Stimulated activated CD8-positive, alpha-beta memory T cell treated with anti-CD3 and anti-CD28 coated beads, Interleukin-15, amount 100 ng/mL, for 48 hours (primary cell): ENCODE measurements around the gene VPS4A.
"Not testable (repeated sequence)": the region's sequence is repeated elsewhere in the genome, so short reads cannot be mapped to it uniquely, and the experiment has no call there.

Source experiments
- DNase-seq, 2 donors: peaks; one replicate each; pipeline ENCODE4 v3.0.0-alpha.2; 2020; ENCODE audit warnings: low read depth in 2 of 2

VPS4A gene

GRCh38 chr16:69310653-69311532, at the start of gene VPS4A:
Gene VPS4A (plus strand): TSS chr16:69311350. CDS start chr16:69311512, 162 bp downstream.
- DNase-seq: peak; percentile 95 to 96

GRCh38 chr16:69266334-69267063, 44.7 kb upstream of the VPS4A start:
- no peak for DNase-seq

DNA sequence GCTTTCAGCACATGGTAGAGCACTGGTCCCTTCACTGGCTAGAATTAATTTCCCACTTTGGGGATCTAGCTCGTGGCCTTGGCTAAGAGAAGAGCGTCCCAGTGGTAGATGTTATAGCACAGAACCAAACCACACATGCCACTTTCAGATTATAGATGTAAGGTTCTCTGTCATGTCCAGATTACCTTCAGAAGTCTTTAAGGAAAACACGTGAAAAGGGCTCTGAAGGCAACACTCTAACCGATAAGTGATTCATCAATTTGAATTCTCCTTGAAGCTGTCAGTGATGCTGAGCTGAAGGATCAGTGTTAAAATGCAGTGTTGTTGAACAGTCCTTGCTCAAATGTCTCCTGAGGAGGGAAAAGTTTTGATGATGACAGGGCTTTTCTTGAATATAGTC, 43.5 kb upstream of the VPS4A start:
- DNase-seq: no peak

GRCh38 chr16:69270395-69270794, 40.8 kb upstream of the VPS4A start:
- DNase-seq: no peak

DNA sequence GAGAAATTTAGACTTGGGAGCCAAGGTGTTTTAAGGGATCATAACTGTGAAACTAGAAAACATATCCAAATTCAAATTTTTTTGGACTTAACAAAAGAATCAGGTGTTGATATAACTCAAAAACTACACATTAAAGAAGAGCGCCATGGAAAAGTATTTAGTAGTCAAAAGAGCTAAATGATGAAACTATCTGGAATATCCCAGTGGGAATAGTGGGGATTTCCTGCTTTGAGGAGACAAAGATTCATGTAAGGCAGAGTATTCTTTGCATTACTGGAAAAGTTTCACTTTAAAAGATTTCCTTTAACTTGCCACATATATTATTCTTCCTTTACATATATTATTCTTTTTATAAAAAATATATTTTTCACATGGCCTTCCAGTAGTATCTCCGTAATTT, 40.3 kb upstream of the VPS4A start:
- no peak for DNase-seq

GRCh38 chr16:69273009-69273408, 38.1 kb upstream of the VPS4A start:
- DNase-seq: no peak

DNA sequence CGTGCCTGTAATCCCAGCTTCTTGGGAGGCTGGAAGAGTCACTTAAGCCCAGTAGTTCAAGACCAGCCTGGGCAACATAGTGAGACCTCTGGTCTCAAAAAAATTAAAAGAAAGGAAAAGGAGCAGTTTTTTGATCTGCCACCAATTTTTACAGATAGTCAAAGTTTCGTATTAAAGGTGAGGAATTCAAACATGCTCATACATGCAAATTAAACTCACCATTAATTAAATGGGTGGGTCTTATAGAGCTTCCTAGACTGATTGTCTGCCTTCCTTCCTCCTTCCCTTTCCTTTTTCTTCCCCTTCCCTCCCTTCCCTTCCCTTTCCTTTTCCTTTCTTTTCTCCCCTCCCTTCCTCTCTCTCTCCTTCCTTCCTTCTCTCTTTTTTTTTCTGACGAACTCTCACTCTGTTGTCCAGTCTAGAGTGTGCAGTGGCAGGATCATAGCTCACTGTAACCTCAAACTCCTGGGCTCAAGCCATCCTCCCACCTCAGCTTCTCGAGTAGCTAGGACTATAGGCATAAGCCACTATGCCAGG, 36.4 kb upstream of the VPS4A start:
- DNase-seq: no peak

DNA sequence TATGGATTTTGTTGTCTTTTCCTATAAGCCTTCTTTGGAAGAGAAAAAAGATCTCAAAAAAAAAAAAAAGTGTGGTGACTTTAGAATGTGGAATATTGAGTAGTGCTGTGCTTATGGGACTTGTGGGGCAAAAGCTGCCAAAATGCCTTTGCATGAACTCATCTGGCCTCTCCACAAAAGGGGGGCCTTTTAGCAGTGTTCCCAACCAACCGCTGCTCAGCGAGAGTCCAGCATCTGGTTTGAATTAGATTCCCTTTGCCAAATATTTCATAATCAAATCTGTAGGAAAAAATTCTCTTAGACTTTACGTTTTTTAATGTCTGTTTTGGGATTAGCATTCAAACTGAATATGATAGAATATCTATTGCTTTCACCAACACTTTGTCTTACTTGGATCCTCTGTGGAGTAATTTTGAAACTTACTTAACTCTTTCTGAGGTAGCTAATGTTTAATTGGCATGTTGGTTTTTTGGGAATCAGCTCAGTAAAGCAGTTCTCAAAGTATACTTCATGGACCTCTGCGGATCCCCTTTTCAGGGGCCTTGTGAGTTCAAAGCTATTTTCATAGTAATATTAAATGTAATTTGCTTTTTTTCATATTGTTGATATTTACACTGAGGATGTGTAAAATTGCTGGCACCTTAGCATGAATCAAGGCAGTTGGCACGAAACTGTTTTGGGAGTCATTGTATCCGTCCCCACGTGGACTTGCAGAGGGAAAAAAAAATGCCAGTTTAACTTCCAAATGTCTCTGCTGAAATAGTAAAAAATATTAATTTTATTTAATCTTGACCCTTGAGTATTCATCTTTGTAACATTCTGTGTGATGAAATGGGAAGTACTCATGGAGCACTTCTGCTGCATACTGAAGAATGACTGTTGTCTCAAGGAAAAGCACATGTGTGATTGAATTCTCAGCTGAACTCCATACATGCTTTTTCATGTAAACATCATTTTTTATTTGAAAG, 34.7 kb upstream of the VPS4A start:
- no peak for DNase-seq

GRCh38 chr16:69277413-69277812, 33.7 kb upstream of the VPS4A start:
- no peak for DNase-seq

DNA sequence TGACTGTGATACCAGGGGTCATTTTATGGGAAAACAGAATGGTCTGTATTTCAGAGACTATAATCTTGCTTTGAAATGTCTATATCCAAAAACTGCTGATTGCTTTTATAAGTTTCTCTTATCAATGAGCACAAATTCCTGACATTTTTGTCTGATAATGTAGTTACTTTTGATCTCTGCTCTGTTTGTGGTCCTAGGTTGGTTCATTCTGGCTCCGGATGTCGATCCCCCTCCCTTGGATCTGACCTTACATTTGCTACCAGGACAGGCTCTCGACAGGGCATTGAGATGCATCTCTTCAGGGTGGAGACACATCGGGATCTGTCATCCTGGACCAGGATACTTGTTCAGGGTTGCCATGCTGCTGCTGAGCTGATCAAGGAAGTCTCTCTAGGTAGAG, 27.3 kb upstream of the VPS4A start:
- no peak for DNase-seq

DNA sequence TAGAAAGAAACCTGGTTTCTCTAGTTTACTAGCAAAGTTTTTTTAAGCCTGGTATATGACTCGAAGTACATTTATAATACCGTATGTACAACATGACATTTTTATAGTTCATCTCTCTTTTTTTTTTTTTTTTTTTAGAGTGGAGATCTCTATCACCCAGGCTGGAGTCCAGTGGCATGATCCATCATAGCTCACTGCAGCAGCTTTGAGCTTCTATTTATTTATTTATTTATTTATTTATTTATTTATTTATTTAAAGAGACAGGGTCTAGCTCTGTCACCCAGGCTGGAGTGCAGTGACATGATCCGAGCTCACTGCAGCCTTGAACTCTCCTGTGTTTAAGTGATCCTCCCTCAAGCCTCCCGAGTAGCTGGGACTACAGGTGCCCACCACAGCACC, 25.9 kb upstream of the VPS4A start:
- DNase-seq: no peak

- peak in 1 of 2 donors; percentile 4 for DNase-seq
These were observed 24.0 kb upstream of the VPS4A start for GRCh38 chr16:69286941-69287713.

- DNase-seq: not testable (repeated sequence)
These were observed 19.5 kb upstream of the VPS4A start for GRCh38 chr16:69291657-69292056.

- no peak for DNase-seq
These were observed 17.7 kb upstream of the VPS4A start for GRCh38 chr16:69293401-69293800.

DNA sequence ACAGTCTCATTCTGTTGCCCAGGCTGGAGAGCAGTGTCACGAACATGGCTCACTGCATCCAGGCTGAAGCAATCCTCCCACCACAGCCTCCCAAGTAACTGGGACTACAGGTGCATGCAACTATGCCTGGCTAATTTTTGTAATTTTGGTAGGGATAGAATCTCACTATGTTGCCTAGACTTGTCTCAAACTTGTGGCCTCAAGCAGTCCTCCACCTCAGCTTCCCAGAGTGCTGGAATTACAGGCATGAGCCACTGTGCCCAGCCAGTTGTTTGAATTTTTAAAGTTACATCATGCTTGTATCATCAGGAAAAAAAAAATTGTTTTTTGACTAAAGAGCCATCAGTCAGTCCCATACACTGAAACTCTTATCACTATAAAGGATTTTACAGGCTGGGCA, 17.1 kb upstream of the VPS4A start:
- DNase-seq: no peak

- not testable (repeated sequence) for DNase-seq
These were observed 14.4 kb upstream of the VPS4A start for GRCh38 chr16:69296771-69297170.

DNA sequence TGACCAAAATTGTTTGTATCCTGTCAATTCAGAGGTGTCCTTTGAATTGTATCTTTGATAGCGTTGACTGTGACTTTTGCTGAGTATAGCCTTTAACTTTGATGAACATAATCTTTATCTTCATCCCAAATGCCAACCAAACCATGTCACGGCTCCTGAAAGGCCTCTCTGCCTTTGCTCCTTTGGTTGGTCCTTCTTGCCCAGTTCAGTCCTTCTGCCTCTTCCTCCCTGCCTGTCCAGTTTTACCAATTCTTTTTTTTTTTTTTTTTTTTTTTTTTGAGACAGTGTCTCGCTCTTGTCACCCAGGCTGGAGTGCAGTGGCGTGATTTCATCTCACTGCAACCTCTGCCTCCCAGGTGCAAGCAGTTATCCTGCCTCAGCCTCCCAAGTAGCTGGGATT, 12.9 kb upstream of the VPS4A start:
- no peak for DNase-seq

GRCh38 chr16:69301187-69301586, 10.0 kb upstream of the VPS4A start:
- DNase-seq: no peak

- no peak for DNase-seq
These were observed 9.3 kb upstream of the VPS4A start for GRCh38 chr16:69301861-69302260.

- no peak for DNase-seq
These were observed 8.8 kb upstream of the VPS4A start for GRCh38 chr16:69302301-69302700.

DNA sequence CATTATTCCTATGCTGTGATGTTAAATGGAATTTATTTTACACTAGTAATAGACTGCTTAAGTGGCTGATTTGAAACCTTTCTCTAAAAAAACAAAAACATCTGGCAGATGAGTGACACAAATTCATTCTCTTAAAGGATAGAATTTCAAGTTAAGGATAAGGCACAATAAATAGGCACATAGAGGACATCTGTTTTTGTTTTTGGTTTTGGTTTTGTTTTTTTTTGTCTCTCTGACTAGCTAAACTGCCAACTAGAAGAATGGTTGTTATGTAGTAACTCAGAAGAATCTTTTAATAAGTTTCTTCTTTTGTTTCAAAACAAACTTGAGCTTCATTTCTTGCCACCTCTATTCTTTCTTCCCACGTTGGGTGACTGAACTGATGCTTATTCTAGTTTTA, 5.1 kb upstream of the VPS4A start:
- DNase-seq: no peak
